IPS-NIHi11 (cell line): ENCODE results near the gene UGT1A8.
"Not testable (repeated sequence)": the region's sequence is repeated elsewhere in the genome, so short reads cannot be mapped to it uniquely, and the experiment has no call there.

Experiments
- DNase-seq: peaks from one replicate; pipeline ENCODE4 v3.0.0; 2012; ENCODE audit warnings: mixed read lengths, low spot score

The UGT1A8 gene

DNA sequence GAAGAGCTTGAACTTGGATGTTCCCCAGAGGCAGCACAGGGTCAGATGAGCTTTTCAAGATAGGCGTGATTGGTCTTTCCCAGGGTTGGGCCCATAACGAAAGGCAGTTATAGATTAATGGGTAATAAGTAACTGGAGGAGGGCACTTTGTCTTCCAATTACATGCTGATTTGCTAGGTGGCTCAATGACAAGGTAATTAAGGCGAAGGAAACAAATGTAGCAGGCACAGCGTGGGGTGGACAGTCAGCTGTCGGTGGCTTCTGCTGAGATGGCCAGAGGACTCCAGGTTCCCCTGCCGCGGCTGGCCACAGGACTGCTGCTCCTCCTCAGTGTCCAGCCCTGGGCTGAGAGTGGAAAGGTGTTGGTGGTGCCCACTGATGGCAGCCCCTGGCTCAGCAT, 101.1 kb downstream of the UGT1A8 start, which contains the start of gene UGT1A4:
Gene UGT1A4, plus strand, starts transcription at position 185 of the 400 bp plus-strand sequence. Its CDS starts 85 bp downstream, at position 270.
- no peak for DNase-seq

DNA sequence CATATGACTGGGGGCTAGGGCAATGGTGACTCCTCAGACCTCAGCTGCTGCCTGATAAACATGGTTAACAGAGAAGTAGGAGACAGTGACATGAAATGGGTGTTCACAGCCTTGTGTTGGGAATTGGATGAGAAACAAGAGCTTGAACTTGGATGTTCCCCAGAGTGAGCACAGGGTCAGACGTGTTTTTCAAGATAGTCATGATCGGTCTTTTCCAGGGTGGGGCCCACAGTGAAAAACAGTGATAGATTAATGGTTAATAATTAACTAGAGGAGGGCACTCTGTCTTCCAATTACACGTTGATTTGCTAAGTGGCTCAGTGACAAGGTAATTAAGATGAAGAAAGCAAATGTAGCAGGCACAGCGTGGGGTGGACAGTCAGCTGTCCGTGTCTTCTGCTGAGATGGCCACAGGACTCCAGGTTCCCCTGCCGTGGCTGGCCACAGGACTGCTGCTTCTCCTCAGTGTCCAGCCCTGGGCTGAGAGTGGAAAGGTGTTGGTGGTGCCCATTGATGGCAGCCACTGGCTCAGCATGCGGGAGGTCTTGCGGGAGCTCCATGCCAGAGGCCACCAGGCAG, 111.4 kb downstream of the UGT1A8 start, which contains the start of gene UGT1A3:
Gene UGT1A3, plus strand, starts transcription at position 320 of the 579 bp plus-strand sequence. Its CDS starts 85 bp downstream, at position 405.
- DNase-seq: no peak

DNA sequence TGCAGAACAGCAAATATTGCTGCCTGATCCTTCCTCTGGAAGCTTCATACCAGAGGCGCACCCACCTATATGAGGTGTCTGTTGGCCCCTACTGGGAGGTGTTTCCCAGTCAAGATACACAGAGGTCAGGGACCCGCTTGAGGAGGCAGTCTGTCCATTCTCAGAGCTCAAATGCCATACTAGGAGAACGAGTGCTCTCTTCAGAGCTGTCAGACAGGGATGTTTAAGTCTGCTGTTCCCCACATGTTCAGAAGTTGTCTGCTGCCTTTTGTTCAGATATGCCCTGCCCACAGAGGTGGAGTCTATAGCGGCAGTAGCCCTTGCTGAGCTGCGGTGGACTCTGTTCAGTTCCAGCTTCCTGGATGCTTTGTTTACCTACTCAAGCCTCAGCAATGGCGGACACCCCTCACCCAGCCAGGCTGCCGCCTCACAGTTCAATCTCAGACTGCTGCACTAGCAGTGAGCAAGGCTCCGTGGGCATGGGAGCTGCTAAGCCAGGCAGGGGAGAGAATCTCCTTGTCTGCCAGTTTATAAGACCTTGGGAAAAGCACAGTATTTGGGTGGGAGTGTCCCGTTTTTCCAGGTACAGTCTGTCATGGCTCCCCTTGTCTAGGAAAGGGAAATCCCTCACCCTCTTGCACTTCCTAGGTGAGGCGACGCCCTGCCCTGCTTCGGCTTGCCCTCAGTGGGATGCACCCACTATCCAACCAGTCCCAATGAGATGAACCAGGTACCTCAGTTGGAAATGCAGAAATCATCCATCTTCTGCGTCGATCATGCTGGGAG, 119.6 kb downstream of the UGT1A8 start:
- not testable (repeated sequence) for DNase-seq

DNA sequence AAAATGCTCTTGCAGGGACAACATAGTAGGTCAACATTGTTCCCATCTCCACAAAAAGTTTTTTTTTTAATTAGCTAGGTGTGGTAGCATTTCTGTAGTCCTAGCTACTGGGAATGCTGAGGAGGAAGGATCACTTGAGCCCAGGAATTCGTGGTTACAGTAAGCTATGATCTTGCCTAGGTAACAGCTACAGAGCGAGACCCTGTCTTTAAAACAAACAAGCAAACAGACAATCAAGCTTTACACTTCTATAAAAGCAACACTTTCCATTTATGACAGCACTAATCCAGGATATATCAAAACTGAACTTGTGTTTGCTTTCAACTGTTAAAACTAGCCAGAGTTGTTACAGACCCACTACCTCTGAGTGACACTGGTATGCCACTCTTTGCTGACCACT, 123.4 kb downstream of the UGT1A8 start:
- no peak for DNase-seq

DNA sequence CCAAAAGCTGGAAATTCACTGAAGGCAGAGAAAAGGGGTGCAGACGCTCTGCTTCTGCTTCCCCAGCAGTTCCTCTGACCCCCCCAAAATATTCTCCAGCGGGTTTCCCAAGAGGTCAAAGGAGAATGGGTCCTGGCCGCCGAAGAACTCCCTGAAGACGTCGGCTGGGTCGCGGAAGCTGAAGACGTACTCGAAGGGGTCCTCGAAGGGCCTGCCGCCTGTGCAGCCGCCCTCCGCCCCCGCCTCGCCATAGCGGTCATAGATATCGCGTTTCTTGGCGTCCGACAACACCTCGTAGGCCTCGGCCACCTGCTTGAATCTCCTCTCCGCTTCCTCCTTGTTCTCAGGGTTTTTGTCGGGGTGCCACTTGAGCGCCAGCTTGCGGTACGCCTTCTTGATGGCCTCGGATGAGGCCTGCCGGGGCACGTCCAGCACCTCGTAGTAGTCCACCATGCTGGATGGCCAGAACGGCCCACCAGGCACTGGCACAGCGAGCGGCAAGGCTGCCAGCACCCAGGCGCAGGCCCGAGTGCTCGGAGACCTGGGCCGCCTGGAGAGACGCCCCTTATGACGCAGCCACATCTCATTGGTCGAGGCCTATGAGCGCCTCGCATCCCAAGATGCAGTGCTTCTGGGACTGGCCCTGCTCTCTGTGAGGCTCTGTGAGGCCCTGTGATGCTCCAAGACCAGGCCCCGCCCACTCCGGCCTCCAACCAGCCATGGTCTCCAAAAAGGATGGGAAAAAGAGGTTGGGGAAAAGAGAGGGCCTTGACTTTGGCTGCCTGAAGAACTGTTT, 126.2 kb downstream of the UGT1A8 start:
- no peak for DNase-seq

DNA sequence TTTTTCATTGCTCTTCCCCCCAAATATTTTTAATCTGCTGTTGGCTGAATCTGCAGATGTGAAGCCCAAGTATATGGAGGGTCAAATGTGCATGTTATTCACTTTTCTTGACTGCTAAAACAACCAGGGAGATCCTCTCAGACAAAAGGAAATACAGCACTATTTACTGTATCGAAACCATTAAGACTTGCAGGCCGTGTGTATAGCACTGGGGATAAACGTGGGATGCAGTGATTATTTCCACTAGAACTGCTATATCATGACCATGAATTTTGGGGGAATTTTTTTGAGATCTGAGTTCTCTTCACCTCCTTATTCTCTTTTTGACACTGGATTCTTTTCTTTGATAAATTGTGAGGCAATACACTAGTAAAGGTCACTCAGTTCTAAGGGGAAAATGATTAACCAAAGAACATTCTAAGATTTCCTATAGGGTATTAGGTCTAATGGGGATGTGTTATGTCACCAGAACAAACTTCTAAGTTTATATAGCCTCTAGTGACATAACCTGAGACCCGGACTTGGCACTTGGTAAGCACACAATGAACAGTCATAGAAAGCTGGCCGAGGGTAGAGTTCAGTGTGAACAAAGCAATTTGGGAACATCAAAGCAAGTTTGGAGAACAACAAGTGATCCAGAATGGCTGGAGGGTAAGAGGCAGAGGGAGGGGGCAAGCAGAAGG, 127.8 kb downstream of the UGT1A8 start:
- no peak for DNase-seq

DNA sequence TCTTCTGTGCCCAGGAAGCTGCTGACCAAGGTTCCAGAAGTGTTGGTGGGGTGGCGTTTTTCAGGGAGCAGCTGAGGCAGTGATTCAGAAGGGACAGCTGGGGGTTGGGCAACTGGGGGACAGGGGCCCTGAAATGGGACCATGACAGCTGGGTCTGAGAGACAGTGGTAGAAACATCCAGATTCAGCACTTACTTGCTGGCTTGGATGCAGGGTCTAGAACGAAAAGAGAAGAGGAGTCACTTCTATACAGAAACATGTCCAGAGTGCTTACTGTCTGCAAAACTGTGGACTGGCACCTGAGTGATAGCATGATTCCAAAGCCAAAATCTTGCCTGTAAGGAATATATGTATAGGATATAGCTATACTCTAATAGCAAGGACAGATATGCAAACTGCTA, 128.4 kb downstream of the UGT1A8 start:
- not testable (repeated sequence) for DNase-seq

DNA sequence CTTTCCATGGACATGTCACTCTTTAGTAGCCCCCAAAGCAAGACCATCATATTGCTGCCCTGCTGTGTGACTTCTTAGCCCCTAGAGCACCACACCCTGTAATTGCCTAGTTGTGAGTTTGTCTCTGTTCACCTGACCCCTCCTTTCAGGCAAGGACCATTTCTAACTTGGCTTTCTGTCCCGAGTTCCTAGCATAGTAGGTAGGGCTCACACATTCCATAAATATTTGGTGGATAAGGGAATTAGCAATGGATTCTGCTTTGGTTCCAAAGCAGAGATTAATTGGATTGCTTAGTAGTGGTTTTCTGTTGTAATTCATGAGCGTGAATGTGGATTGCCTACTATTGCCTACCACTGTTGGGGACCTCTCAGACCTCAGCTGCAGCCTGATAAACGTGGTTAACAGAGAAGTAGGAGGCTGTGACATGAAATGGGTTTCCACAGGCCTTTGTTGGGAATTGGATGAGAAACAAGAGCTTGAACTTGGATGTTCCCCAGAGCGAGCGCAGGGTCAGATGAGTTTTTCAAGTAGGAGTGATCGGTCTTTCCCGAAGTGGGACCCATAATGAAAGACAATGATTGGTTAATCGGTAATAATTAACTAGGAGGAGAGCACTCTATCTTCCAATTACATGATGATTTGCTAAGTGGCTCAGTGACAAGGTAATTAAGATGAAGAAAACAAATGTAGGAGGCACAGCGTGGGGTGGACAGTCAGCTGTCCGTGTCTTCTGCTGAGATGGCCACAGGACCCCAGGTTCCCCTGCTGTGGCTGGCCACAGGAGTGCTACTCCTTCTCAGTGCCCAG, 129.2 kb downstream of the UGT1A8 start:
- DNase-seq: no peak

DNA sequence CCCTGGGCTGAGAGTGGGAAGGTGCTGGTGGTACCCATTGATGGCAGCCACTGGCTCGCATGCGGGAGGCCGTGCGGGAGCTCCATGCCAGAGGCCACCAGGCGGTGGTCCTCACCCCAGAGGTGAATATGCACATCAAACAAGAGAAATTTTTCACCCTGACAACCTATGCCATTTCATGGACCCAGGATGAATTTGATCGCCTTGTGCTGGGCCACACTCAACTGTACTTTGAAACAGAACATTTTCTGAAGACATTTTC, 129.8 kb downstream of the UGT1A8 start:
- DNase-seq: no peak

DNA sequence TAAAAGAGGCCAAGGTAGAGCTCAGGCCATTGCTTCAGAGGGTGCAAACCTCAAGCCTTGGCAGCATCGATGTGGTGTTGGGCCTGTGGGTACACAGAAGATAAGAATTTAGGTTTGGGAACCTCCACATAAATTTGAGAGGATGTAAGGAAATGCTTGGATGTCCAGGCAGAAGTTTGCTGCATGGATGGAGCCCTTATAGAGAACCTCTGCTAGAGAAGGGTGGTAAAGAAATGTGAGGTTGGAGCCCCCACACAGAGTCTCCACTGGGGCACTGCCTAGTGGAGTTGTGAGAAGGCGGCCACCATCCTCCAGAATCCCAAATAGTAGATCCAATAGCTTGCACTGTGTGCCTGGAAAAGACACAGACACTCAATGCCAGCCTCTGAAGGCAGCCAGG, 133.3 kb downstream of the UGT1A8 start:
- not testable (repeated sequence) for DNase-seq

DNA sequence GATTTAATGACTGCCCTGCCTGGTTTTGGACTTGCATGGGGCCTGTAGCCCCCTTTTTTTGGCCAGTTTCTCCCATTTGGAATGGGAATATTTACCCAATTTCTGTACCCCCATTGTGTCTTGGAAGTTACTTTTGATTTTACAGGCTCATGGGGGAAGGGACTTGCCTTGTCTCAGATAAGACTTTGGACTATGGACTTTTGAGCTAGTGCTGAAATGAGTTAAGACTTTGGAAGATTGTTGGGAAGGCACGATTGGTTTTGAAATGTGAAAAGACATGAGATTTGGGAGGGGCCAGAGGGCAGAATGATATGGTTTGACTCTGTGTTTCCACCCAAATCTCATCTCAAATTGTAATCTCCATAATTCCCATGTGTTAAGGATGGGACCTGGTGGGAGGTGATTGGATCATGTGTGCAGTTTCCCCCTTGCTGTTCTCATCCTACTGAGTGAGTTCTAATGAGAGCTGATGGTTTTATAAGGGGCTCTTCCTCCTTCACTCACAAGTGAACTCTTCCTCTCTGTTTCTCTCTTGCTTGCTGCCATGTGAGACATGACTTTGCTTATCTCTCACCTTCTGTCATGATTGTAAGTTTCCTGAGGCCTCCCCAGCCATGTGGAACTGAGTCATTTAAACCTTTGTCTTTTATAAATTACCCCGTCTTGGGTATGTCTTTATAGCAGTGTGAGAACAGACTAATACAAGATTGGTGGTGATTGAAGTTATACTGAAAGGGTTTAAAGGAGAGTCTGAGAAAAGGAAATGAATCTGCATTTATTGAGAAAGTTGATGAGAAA, 134.0 kb downstream of the UGT1A8 start:
- not testable (repeated sequence) for DNase-seq

DNA sequence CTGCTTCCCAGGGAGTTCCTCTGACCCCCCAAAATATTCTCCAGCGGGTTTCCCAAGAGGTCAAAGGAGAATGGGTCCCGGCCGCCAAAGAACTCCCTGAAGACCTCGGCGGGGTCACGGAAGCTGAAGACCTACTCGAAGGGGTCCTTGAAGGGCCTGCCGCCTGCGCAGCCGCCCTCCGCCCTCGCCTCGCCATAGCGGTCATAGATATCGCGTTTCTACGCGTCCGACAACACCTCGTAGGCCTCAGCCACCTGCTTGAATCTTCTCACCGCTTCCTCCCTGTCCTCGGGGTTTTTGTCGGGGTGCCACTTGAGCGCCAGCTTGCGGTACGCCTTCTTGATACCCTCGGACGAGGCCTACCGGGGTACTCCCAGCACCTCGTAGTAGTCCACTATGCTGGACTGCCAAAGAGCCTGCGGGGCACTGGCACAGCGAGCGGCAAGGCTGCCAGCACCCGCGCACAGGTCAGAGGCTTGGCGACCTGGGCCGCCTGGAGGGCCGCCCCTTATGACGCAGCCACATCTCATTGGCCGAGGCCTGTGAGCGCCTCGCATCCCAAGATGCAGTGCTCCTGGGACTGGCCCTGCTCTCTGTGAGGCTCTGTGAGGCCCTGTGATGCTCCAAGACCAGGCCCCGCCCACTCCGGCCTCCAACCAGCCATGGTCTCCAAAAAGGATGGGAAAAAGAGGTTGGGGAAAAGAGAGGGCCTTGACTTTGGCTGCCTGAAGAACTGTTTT, 137.6 kb downstream of the UGT1A8 start:
- no peak for DNase-seq

DNA sequence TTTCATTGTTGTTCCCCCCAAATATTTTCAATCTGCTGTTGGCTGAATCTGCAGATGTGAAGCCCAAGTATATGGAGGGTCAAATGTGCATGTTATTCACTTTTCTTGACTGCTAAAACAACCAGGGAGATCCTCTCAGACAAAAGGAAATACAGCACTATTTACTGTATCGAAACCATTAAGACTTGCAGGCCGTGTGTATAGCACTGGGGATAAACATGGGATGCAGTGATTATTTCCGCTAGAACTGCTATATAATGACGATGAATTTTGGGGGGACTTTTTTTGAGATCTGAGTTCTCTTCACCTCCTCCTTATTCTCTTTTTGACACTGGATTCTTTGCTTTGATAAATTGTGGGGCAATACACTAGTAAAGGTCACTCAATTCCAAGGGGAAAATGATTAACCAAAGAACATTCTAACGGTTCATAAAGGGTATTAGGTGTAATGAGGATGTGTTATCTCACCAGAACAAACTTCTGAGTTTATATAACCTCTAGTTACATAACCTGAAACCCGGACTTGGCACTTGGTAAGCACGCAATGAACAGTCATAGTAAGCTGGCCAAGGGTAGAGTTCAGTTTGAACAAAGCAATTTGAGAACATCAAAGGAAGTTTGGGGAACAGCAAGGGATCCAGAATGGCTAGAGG, 139.1 kb downstream of the UGT1A8 start:
- DNase-seq: no peak

DNA sequence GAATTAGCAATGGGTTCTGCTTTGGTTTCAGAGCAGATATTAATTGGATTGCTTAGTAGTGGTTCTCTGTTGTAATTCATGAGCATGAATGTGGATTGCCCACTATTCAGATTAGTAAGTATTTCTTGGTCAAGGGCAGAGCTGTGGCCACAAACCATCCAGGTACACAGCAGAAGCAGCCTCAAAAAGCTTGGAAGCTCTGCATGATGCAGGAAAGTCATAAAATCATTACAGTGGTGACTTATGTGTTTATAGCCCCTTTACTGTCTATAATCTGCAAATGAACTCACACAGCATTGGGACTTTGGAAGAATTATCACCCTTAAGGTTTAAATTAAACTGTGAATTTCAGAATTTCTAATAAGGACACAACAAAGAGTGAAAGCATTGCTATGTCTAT, 140.7 kb downstream of the UGT1A8 start:
- no peak for DNase-seq

DNA sequence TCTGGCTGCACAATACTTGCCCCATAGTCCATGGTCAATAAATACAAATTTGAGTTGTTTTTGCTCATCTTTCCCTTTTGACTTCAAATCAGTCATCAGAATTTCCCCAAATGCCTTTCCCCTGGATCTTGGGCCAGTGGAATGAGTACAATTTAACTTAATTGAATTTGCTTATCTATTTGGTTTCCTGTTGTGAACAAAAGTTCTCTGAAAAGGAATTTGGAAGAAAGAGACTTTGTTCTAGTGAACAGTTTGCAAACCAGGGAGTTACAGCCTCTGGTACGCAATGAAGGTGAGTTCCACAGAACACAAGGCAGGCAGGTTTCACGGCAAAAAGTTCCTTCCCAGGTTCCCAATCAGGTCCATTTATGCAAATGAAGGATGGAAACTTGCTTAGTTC, 141.4 kb downstream of the UGT1A8 start:
- DNase-seq: no peak

DNA sequence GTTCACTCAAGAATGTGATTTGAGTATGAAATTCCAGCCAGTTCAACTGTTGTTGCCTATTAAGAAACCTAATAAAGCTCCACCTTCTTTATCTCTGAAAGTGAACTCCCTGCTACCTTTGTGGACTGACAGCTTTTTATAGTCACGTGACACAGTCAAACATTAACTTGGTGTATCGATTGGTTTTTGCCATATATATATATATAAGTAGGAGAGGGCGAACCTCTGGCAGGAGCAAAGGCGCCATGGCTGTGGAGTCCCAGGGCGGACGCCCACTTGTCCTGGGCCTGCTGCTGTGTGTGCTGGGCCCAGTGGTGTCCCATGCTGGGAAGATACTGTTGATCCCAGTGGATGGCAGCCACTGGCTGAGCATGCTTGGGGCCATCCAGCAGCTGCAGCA, 142.6 kb downstream of the UGT1A8 start, which contains the start of gene UGT1A1:
Gene UGT1A1, plus strand, starts transcription at position 228 of the 400 bp plus-strand sequence. Its CDS starts 18 bp downstream, at position 246.
- no peak for DNase-seq

DNA sequence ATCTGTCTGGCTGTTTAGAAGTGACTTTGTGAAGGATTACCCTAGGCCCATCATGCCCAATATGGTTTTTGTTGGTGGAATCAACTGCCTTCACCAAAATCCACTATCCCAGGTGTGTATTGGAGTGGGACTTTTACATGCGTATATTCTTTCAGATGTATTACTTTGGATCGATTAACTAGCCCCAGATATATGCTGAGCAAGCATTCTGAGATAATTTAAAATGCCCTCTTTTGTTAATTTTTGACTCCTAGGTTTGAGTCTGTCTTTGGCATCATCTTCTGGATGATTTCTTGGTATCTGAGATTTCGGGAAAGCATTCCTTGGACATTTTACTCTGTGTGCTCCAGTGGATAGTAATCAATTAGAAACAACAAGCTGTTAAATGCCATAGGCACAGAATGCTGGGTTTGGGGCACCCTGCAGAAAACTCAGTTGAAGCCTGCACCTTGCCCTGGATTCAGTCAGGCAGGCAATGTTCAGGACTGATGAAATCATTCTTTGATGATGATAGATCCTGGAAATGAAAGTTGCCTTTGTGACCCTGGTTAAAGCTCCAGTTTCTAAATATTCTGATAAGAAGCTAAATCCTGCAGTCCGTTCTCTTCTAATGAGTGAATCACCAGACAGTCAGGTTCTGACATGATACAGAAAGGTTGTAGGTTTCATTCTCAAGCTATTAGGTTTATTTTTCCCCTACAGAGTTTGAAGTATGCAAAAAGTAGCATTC, 143.8 kb downstream of the UGT1A8 start:
- no peak for DNase-seq

DNA sequence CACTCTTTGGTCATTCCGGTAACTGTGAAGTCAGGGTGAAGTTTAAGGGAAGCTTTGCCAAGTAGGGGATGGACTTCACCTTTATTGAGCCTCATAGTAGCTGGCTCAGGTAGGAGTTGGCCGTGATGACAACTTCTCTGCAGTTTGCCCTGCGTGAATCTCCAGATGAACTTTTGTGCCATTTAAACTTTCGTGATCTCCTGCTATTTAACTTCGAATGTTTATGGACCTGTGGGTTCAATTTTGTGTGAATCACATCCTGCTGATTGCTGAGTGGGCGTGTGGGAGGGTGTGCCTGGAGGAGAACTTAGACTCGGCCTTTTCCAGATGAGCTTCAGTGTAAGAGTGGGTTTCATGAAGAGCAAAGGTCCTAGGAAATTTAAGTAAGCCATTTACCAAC, 146.8 kb downstream of the UGT1A8 start:
- no peak for DNase-seq

DNA sequence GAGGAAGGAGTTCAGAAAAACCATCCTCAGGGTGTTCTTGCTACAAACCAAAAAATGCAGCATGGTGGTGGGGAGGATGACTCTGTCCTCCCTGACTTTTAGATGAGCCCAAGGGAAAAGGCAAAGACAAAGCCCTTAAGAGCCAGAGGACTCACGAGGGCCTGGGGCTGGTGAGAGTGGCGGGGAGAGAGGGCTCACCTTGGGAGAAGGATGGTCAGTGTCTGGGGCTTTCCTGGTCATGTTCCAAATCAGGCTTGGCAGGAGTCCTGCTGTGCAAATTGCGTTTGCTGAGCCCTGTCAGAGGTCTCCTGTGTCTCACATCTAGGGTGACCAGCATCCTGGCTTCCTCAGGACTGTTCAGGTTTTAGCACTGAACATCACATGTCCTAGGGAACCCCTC, 147.3 kb downstream of the UGT1A8 start:
- no peak for DNase-seq
